A673 (cell line): ENCODE measurements around the gene ANK3.

Experiments used
- CTCF ChIP-seq: fragments of 300-800, 200-600 bp; sonication (generic); conservative IDR thresholded peaks from 2 replicates; pipeline ENCODE4 v1.5.1; 2017; ENCODE audit warnings: low read depth, mild to moderate bottlenecking, antibody characterized with exemption, low read length, moderate library complexity, mixed read lengths
- EZH2 ChIP-seq: fragments of 200-600 bp; sonication (generic); IDR thresholded peaks from 2 replicates; pipeline ENCODE4 v1.6.1; 2017; ENCODE audit warnings: borderline replicate concordance, low read depth, mild to moderate bottlenecking, mixed read lengths, antibody characterized with exemption, low read length; ENCODE audit not compliant: poor library complexity, severe bottlenecking

GRCh38 chr10:60149003-60149402 is 240.7 kb downstream of the ANK3 start:
- TF ChIP-seq CTCF, result no peak
- TF ChIP-seq EZH2, result no peak
